Kasumi-1 (cell line): ENCODE data around the gene RTN1.
A peak's percentile ranks its signal among the peaks of the same experiment; 100 is the strongest.

Source experiments
- DNase-seq, 2 experiments: peaks; one replicate each; lab custom pipeline; 2025; lab: John Stamatoyannopoulos, UW

RTN1 gene

GRCh38 chr14:59849411-59850130 is 21.0 kb downstream of the RTN1 start:
- DNase-seq = peak; percentile 69 to 73

- DNase-seq = no peak
These were observed 21.9 kb downstream of the RTN1 start for GRCh38 chr14:59848671-59849070.

- DNase-seq = no peak
These were observed 22.9 kb downstream of the RTN1 start for GRCh38 chr14:59847711-59848110.

GRCh38 chr14:59846595-59846994 is 24.0 kb downstream of the RTN1 start:
- no peak for DNase-seq

- no peak for DNase-seq
These were observed 25.3 kb downstream of the RTN1 start for GRCh38 chr14:59845245-59845644.

- no peak for DNase-seq
These were observed 26.3 kb downstream of the RTN1 start for GRCh38 chr14:59844186-59844812.

- DNase-seq = no peak
These were observed 34.5 kb downstream of the RTN1 start for GRCh38 chr14:59836116-59836515.

- DNase-seq = no peak
These were observed 37.8 kb downstream of the RTN1 start for GRCh38 chr14:59832653-59833294.

GRCh38 chr14:59831121-59831730 is 39.4 kb downstream of the RTN1 start:
- DNase-seq = no peak

- DNase-seq = no peak
These were observed 40.2 kb downstream of the RTN1 start for GRCh38 chr14:59830338-59830734.

- DNase-seq = peak; percentile 37 to 53
These were observed 40.9 kb downstream of the RTN1 start for GRCh38 chr14:59829469-59830337.

- DNase-seq = no peak
These were observed 42.3 kb downstream of the RTN1 start for GRCh38 chr14:59828276-59828675.

- no peak for DNase-seq
These were observed 43.2 kb downstream of the RTN1 start for GRCh38 chr14:59827401-59827800.

GRCh38 chr14:59826150-59826549 is 44.4 kb downstream of the RTN1 start:
- no peak for DNase-seq

- no peak for DNase-seq
These were observed 47.4 kb downstream of the RTN1 start for GRCh38 chr14:59823179-59823578.

- DNase-seq = no peak
These were observed 51.0 kb downstream of the RTN1 start for GRCh38 chr14:59819446-59820088.

GRCh38 chr14:59816941-59817340 is 53.6 kb downstream of the RTN1 start:
- no peak for DNase-seq

- no peak for DNase-seq
These were observed 55.6 kb downstream of the RTN1 start for GRCh38 chr14:59814988-59815387.

- no peak for DNase-seq
These were observed 58.8 kb downstream of the RTN1 start for GRCh38 chr14:59811815-59812214.

- DNase-seq = no peak
These were observed 59.5 kb downstream of the RTN1 start for GRCh38 chr14:59811073-59811472.

GRCh38 chr14:59803052-59803540 is 67.5 kb downstream of the RTN1 start:
- no peak for DNase-seq
